Right ventricle myocardium superior (tissue), 1 donor: ENCODE data around the gene NCS1. TPM values are rescaled to one million over a fixed set of nuclear protein-coding genes. Genes with fewer than 3 reads are reported as not detected.

Source experiments
- ATAC-seq: fragments of 200-7000 bp; cut with Tn5 transposase; one replicate; pipeline ENCODE4 v1.9.1; 2020; ENCODE audit warnings: mild to moderate bottlenecking; ENCODE audit not compliant: poor library complexity
- DNase-seq: peaks from one replicate; pipeline ENCODE4 v3.0.0-alpha.2; 2020
- intact Hi-C: fragments of 100-400 bp; cut with DNase I; formaldehyde crosslinking; loops from one replicate; pipeline ENCODE4 v1.11.2; 2022
- long read RNA-seq: library from polyadenylated mRNA; unstranded; transcript quantifications from one replicate; pipeline ENCODE4 v2.0.0, GENCODE V29; 2021
- total RNA-seq: library from RNA; stranded (reverse); fragmentation: NEBNext Ultra II Directional; extraction: Animal tissue kit (Norgen Biotek cat#: 25700); gene quantifications from one replicate; pipeline ENCODE4 v1.2.1, GENCODE V29; 2021
- donor health status: DM: no; HTN: yes; CAD: no; lungs with severe emphysema.

Gene NCS1
- 5.0 TPM for total RNA-seq
- long read RNA-seq, full-length matches to known transcripts, result 7 of 8 reads
- long read RNA-seq, partial matches to known transcripts, result 0 of 8 reads
- long read RNA-seq, other reads (novel, unspliced or antisense), result 1 of 8 reads

- intact Hi-C loops, result no loop called here
- peak; percentile 95 for ATAC-seq
These were observed at the start of gene NCS1 for GRCh38 chr9:130172161-130172857. Gene NCS1, plus strand, starts transcription at chr9:130172404. Its CDS starts 260 bp downstream, at chr9:130172664.

DNA sequence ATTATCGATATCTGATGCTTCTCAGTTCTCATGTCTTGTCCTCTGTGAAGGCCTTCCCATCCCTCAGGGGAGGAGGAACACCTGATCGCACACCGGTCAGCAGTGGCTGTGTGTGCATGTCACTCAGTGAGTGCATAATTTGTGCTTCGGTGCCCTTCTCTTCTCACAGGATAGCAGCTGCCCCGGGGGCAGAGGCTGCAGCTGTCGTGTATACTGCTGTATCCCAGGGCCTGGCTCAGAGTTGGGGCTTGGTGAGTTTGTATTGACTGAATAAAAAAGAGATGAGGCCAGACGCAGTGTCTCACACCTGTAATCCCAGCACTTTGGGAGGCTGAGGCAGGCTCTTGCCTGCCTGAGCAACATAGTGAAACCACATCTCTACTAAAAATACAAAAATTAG, 49.7 kb upstream of the NCS1 start:
- DNase-seq (no peak), ATAC-seq (no peak)
- intact Hi-C loops, result no loop called here

More at GRCh38 chr9:130172161-130172857, at the start of gene NCS1:
- peak; percentile 84 for DNase-seq

DNA sequence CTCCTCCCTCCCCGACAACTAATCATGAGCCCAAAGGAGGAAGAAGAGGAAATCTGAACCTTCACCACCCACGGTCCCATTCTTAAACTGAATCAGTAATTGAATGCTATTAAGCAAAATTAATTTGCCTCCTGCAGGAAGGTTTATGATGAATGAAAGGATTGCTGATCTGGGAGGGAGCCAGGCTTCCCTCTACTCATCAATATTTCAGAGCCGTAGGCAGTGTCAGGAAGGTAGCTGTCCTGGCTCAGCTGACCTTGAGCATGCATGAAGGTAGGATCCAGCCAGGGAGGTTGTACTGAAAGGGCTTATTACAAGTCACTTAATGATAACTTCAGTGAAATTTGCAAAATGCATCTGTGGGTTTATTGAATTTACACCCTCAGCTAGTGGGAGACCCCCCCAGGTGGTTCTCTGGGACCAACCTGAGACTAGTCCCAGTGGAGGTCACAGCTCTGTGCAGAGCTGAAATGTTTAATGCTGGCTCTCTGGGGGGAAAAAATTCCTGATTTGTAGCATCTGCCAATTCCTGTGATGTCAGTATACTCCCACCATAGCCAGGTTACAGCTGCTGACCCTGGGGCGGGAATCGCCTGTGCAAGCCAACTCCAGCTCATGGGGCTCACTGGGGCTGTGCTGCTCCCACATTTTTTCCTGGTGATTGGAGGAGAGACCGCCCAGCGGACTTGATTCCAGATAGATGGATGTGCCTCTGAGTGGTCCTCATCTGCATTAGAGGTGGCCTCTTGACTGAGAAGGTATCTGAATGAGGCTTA, 47.9 kb upstream of the NCS1 start:
- intact Hi-C loops, result no loop called here
- ATAC-seq (no peak), DNase-seq (no peak)

GRCh38 chr9:130126721-130127433, 45.3 kb upstream of the NCS1 start:
- intact Hi-C loops, result no loop called here
- DNase-seq (no peak), ATAC-seq (no peak)

DNA sequence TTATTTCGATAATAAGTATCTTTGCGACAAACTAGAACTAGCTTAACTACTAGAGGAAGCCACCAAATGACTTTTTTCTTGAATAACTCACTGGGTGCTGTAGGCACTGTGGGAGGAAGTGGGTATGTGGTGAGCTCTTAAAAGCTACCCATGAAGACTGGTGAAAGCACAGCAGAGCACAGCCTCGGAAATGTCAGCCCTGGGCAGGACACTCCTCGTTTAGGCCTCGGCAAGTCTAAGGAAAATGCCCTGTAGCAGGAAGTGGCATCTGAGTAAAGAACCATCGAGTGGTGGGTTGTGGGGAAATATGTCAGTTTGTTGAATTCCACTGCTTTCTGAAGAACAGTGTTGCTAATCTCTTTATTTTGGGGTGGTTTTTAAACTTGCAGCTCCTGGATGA, 44.0 kb upstream of the NCS1 start:
- intact Hi-C loops, result no loop called here
- peak; percentile 66 for ATAC-seq

DNA sequence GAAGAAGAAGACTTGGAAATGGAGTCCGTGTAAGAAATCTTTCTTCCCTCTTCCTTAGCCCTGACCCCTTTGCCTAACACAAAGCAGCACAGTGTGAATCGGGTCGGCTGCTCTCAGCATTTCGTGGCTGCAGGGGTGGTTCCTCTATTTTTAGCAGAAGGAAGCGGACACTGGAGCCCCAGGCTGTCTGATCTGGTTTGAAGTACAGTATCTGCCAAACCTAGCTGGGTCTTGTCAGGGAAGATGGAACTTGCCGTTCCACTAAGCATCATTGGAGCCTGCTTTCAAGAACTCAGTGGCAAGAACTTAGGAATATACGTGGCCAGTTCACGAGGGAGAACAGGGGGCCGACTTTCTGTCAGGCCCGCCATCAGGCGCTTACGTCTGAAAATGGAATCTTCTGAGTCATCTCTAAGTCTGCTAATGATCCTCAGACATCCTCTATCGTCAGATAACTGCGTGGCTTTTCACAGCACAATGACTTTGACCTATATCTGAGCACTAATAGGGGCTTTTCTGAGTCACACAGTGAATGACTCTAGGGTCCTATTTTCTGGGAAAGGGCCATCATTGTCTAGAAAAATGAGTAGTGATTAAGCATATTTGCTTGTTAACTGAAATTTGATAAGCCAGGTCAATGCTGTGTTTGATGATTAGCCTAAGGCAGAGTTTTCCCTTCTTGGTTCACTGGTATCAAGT, 43.3 kb upstream of the NCS1 start:
- intact Hi-C loops, result no loop called here
- ATAC-seq, result peak; percentile 89

More for the DNA sequence above, 44.0 kb upstream of the NCS1 start:
- no peak for DNase-seq

GRCh38 chr9:130129432-130130061, 42.7 kb upstream of the NCS1 start:
- no peak for ATAC-seq
- DNase-seq, result no peak
- intact Hi-C loops, result loop anchor here (10.0 kb wide), 1 partner anchor 215 kb away; no protein-coding TSS in a partner anchor

More for the DNA sequence above, 43.3 kb upstream of the NCS1 start:
- DNase-seq, result peak; percentile 74

DNA sequence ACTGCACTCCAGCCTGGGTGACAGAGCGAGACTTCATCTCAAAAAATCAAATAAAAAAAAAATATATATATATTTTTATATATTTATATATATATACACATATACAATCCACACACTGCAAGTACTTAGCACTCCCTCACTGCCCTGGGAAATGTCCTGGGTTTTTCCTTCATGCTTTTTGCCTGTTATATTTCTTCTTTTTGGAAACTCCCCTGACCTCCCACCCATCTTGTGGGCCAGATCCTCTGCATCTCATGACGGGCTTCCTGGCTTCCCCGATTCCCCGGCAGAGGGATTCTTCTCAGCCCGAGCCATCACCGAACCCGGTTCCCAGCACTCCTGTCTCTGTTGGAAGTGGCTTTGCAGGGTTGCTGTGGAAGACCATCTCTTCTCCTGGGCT, 39.5 kb upstream of the NCS1 start:
- ATAC-seq (no peak), DNase-seq (no peak)
- intact Hi-C loops, result loop anchor here (10.0 kb wide), 1 partner anchor 212 kb away; no protein-coding TSS in a partner anchor

DNA sequence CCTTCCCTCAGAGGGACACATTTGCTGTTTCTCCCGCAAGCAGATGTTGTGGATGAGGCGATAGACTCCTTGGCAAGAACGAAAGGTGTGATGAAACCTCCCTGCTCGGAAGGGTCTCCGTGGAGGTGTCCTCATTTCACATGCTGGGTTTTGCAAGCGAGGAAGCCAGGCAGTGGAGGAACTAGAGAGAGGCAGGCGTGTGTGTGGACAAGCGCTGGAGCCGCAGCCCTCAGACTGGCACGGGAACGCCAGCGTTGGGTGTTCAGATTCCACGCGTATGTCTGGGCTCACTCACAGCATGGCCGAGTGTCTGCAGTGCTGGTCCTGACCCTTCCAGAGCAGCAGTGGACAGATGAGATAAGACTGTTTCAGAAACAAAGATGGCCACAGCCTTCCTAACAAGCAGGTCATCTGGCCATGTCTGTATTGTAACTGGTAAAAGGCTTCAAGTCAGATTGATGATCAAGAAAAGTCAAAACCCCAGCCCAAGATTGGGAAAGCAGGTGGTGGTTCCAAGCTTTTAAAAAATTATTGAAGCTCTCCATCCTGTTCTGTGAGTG, 35.0 kb upstream of the NCS1 start:
- ATAC-seq (no peak), DNase-seq (no peak)
- intact Hi-C loops, result loop anchor here (10.0 kb wide), 1 partner anchor 208 kb away; no protein-coding TSS in a partner anchor

DNA sequence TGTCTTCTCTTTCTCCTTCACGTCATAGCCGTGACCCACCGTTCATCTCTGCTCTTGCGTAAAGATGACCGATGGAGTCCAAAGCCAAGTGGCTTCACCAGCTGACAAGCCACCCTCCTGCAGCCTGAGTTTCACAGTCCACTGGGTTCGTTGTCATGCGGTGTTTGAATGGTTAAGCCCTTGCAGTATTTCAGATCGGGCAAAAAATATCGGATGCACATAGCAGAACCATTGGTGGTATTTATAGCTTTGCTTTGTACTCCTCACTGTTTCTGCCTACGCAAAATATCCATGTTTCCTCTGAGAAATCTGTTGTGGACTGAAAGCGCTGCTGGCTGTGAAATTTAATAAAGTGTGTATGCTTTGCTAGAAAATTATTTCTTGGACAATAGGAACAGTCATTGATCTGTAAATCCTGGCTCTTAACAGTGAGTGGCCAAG, 34.5 kb upstream of the NCS1 start:
- intact Hi-C loops, result loop anchor here (10.0 kb wide), 1 partner anchor 207 kb away; no protein-coding TSS in a partner anchor
- ATAC-seq (no peak), DNase-seq (no peak)

DNA sequence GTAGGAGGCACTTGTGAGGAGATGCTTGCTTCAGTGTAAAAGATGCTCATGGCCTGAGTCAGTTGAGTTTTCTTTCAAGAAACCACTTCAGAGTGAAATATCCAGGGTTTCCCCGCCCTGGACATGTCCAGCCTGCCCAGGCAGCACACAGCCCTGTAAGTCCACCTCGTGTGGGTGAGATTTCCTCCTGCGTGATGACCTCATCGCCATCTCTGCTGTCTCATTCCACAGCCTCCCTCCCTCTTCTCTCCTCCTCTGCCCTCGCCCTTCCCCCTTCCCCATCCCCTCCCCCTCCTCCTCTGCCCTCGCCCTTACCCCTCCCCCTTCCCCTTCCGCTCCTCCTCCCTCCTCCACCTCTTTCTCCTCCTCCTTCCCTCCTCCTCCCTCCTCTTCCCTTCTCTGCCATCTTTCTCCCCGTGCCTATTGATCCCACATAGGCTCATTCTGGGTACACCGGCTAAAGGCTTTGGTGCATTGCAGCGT, 34.0 kb upstream of the NCS1 start:
- intact Hi-C loops, result loop anchor here (10.0 kb wide), 1 partner anchor 207 kb away; no protein-coding TSS in a partner anchor
- peak; percentile 50 for DNase-seq
- peak; percentile 52 for ATAC-seq

- intact Hi-C loops, result loop anchor here (10.0 kb wide), 1 partner anchor 206 kb away; no protein-coding TSS in a partner anchor
- ATAC-seq (peak; percentile 85), DNase-seq (peak; percentile 59)
These were observed 33.4 kb upstream of the NCS1 start for GRCh38 chr9:130138791-130139190.

DNA sequence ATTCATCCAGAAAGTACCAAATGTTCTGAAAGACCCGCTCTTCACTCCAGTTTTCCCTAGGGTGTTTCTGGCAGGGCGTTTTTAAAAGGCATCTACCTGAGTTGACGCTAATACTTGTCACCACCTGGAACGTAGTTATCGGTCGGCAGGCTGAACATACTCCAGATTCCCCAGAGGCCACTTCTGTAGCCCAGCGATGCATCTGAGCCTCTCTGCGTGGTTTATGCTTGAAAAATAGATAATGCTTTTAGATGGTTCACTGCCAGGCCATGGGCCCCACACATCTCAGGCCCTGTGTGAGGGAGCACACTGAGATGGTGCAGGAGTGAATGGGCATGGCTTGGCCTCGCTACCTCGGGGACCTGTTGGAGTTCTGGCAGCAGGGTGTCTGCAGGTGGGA, 33.0 kb upstream of the NCS1 start:
- intact Hi-C loops, result loop anchor here (10.0 kb wide), 1 partner anchor 206 kb away; no protein-coding TSS in a partner anchor
- no peak for ATAC-seq
- DNase-seq, result no peak

GRCh38 chr9:130140706-130141105, 31.5 kb upstream of the NCS1 start:
- intact Hi-C loops, result no loop called here
- DNase-seq, result no peak
- ATAC-seq, result no peak

DNA sequence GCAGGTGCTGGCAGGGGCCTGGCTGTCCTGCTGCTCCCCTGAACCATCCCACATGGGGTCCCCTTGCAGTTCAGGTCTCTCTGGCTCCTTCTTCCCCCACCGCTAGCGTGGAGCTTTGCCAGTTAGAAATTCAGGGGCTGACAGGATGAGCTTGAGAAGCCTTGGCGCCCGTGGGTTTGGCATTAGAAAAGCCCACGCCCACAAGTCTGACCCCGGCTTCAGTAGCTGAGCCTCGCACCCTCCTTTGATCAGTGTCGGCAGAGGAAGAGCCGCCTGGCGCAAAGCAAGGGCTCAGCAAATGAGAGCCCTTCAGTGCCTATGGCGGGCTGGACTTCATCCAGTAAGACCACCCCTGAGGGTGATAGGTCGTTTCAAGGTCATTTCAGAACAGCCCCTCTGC, 30.1 kb upstream of the NCS1 start:
- DNase-seq (no peak), ATAC-seq (no peak)
- intact Hi-C loops, result no loop called here

- intact Hi-C loops, result no loop called here
- no peak for DNase-seq
- ATAC-seq, result no peak
These were observed 29.6 kb upstream of the NCS1 start for GRCh38 chr9:130142641-130143040.

- ATAC-seq (no peak), DNase-seq (no peak)
These were observed 28.8 kb upstream of the NCS1 start for GRCh38 chr9:130143279-130143893.

More at GRCh38 chr9:130143279-130143893, 28.8 kb upstream of the NCS1 start:
- intact Hi-C loops, result no loop called here
